Stimulated activated CD8-positive, alpha-beta memory T cell treated with anti-CD3 and anti-CD28 coated beads, Interleukin-12 subunit alpha, Interleukin-12 subunit beta, amount 100 ng/mL, for 4 hours (primary cell): ENCODE results near the gene CDC42BPB.
"Not testable (repeated sequence)": the region's sequence is repeated elsewhere in the genome, so short reads cannot be mapped to it uniquely, and the experiment has no call there.

Experiments used
- DNase-seq: peaks from one replicate; pipeline ENCODE4 v3.0.0-alpha.2; 2020; ENCODE audit warnings: low read depth

CDC42BPB gene

GRCh38 chr14:102898776-102899515, 158.4 kb downstream of the CDC42BPB start:
- DNase-seq: no peak

GRCh38 chr14:102898298-102898697, 159.1 kb downstream of the CDC42BPB start:
- DNase-seq: no peak

- no peak for DNase-seq
Observed at GRCh38 chr14:102897299-102898027, 159.9 kb downstream of the CDC42BPB start.

- not testable (repeated sequence) for DNase-seq
Observed at GRCh38 chr14:102896735-102897134, 160.6 kb downstream of the CDC42BPB start.

DNA sequence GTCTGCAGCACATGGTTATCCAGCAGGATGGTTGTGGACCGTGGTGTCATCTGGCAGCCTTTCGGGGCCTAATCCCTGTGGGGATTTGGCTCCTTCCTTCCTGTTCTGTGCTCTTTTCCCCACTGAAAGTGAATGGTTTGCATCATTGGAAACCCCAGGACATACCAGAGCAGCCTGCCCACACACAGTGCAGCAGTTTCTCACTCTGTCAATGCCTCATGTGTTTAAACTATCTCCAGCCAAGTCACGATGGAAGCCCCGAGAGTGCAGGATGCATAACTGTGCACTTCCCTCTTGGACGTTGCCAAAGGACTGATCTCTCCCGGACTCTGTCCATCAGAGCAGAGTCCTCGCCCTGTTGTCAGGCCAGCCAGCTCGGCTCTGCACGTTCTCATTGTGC, 163.9 kb downstream of the CDC42BPB start:
- no peak for DNase-seq

DNA sequence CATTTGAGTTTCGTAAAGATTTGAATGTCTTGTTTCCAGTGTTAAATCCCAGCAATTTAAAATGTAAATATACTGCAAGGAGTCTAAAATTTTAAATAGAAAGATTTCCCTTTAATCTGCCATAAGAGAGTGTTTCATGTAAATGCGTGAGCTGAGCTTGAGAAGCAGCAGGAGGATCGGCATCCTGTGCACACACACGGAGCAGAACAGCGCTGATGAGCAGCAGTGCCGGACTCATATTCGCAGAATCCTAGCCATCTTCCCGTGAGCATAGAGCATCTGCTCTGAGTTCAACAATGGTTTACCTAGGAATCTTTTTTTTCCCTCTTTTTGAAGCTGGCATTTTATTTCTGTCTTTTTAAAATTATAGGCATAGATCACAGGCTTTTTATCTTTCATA, 164.7 kb downstream of the CDC42BPB start:
- DNase-seq: no peak

DNA sequence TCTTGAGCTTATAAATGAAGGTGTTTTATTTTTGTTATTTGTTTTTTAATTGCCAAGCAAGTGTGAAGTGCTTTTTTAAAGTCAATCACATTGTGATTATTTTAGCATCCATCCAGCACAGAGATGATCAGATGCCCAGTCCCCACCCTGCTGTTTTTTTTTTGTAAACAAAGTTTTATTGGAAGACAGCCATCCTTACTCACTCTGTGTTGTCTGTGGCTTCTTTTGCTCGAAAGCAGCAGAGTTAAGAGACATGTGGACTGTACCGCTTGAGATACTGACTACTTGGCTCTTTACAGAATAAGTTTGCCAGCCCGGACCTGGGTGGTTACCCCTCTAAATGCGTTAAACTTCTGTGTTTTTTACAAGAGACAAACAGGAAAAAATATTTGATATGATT, 165.8 kb downstream of the CDC42BPB start:
- DNase-seq: no peak

GRCh38 chr14:102891111-102891510, 166.2 kb downstream of the CDC42BPB start:
- DNase-seq: no peak

GRCh38 chr14:102889615-102890014, 167.7 kb downstream of the CDC42BPB start:
- DNase-seq: no peak

- DNase-seq: no peak
Observed at GRCh38 chr14:102888748-102889147, 168.6 kb downstream of the CDC42BPB start.

- no peak for DNase-seq
Observed at GRCh38 chr14:102885737-102886447, 171.5 kb downstream of the CDC42BPB start.

GRCh38 chr14:102883554-102883953, 173.8 kb downstream of the CDC42BPB start:
- DNase-seq: no peak

DNA sequence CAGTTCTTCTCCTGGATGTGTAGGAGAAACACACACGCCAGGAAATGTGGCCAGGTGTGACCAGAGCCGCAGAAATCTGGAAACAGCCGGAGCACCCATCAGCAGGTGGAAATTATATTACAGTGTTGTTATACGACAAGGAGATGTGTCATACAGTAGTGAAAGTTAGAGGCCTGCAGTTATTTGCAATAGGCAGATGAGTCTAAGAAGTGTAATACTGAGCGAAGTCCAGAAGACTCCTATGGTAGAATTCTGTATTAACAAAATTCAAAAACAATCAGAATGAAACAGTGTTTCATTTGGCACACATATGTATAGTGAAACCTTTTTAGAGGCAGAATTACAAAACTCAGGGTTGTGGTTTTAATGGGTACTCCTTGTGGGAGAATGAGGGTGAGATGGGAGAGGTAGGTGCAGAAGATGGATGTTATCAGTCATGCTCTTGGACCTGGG, 174.2 kb downstream of the CDC42BPB start:
- DNase-seq: no peak
